ENCODE data around the gene TTPAL.

- TF ChIP-seq POLR2A (IDR thresholded peaks at IDR 0.05; ENCODE audit: low read depth, low read length): no peak
- no peak for TF ChIP-seq RFX5 (IDR thresholded peaks at IDR 0.05; ENCODE audit: low read depth, low read length)
- TF ChIP-seq, protein P1, sequence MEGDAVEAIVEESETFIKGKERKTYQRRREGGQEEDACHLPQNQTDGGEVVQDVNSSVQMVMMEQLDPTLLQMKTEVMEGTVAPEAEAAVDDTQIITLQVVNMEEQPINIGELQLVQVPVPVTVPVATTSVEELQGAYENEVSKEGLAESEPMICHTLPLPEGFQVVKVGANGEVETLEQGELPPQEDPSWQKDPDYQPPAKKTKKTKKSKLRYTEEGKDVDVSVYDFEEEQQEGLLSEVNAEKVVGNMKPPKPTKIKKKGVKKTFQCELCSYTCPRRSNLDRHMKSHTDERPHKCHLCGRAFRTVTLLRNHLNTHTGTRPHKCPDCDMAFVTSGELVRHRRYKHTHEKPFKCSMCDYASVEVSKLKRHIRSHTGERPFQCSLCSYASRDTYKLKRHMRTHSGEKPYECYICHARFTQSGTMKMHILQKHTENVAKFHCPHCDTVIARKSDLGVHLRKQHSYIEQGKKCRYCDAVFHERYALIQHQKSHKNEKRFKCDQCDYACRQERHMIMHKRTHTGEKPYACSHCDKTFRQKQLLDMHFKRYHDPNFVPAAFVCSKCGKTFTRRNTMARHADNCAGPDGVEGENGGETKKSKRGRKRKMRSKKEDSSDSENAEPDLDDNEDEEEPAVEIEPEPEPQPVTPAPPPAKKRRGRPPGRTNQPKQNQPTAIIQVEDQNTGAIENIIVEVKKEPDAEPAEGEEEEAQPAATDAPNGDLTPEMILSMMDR (conservative IDR thresholded peaks at IDR 0.05; ENCODE audit: low read depth, low read length): no peak
- TF ChIP-seq ELK1 (IDR thresholded peaks at IDR 0.05; ENCODE audit: borderline replicate concordance, low read depth, low read length): no peak
- TF ChIP-seq RCOR1 (IDR thresholded peaks at IDR 0.05; ENCODE audit: insufficient replicate concordance, low read length): no peak
- no peak for TF ChIP-seq CEBPB (IDR thresholded peaks at IDR 0.05; ENCODE audit: low read depth, low read length)
Measured at GRCh38 chr20:44465001-44465560, 10.6 kb upstream of the TTPAL start.

All from IMR-90 (cell line).